Measurements from ENCODE around the gene PSMD6. TPM values are rescaled to one million over a fixed set of nuclear protein-coding genes. Genes with fewer than 3 reads are reported as not detected.

The PSMD6 gene
- total RNA-seq, 3 donors from 2014 or later: 60.9 to 74.7 (median 69.8) TPM

- Histone ChIP-seq H3K4me1 (peaks cover 0 to 37% of the 10 kb centered on the region in 2 donors), H3K27ac (peak overlapping the region; percentile 64 to 80)
- intact Hi-C loops (cut with DNase I; ENCODE audit: low total_unique reads): no loop called here
These were observed 47.0 kb downstream of the PSMD6 start for GRCh38 chr3:63976161-63976871.

GRCh38 chr3:63975723-63976122, 47.6 kb downstream of the PSMD6 start:
- Histone ChIP-seq H3K36me3 (no peaks in the 10 kb centered on the region), H3K27me3 (no peaks in the 10 kb centered on the region), H3K27ac (peak overlapping the region; percentile 32 to 64), H3K4me1 (peaks cover 0 to 38% of the 10 kb centered on the region in 2 donors), H3K9me3 (no peaks in the 10 kb centered on the region), H3K4me3 (no peak overlapping the region)
- no peak for DNase-seq (ENCODE audit: low spot score in 2 of 2)
- TF ChIP-seq POLR2A (IDR thresholded peaks at IDR 0.05) (no peak), CTCF (IDR thresholded peaks at IDR 0.05) (no peak), POLR2AphosphoS5 (IDR thresholded peaks at IDR 0.05) (no peak)
- intact Hi-C loops (cut with DNase I; ENCODE audit: low total_unique reads): no loop called here

More at GRCh38 chr3:63976161-63976871, 47.0 kb downstream of the PSMD6 start:
- Histone ChIP-seq H3K9me3 (no peaks in the 10 kb centered on the region), H3K27me3 (no peaks in the 10 kb centered on the region), H3K4me3 (no peak overlapping the region), H3K36me3 (no peaks in the 10 kb centered on the region)
- DNase-seq (ENCODE audit: low spot score in 2 of 2): no peak
- TF ChIP-seq POLR2AphosphoS5 (IDR thresholded peaks at IDR 0.05) (peak in 1 of 3 donors; percentile 64), CTCF (IDR thresholded peaks at IDR 0.05) (no peak)

GRCh38 chr3:63974451-63974850, 48.8 kb downstream of the PSMD6 start:
- TF ChIP-seq POLR2AphosphoS5 (IDR thresholded peaks at IDR 0.05): no peak
- TF ChIP-seq POLR2A (IDR thresholded peaks at IDR 0.05): no peak
- Histone ChIP-seq H3K27me3 (no peaks in the 10 kb centered on the region), H3K36me3 (no peaks in the 10 kb centered on the region), H3K9me3 (no peaks in the 10 kb centered on the region), H3K4me3 (no peak overlapping the region), H3K4me1 (peaks cover 0 to 37% of the 10 kb centered on the region in 2 donors), H3K27ac (peak overlapping the region in 1 of 2 donors; percentile 1)
- no peak for DNase-seq (ENCODE audit: low spot score in 2 of 2)
- intact Hi-C loops (cut with DNase I; ENCODE audit: low total_unique reads): loop anchor here (5.0 kb wide), 1 partner anchor 48 kb away; the partner anchor contains the start of gene PSMD6

GRCh38 chr3:63973406-63973805, 49.9 kb downstream of the PSMD6 start:
- H3K27ac ChIP-seq: no peak overlapping the region
- H3K36me3 ChIP-seq: no peaks in the 10 kb centered on the region
- peaks cover 0 to 33% of the 10 kb centered on the region in 2 donors for H3K4me1 ChIP-seq
- H3K4me3 ChIP-seq: no peak overlapping the region
- H3K27me3 ChIP-seq: no peaks in the 10 kb centered on the region
- H3K9me3 ChIP-seq: no peaks in the 10 kb centered on the region
- TF ChIP-seq CTCF (IDR thresholded peaks at IDR 0.05) (no peak), POLR2AphosphoS5 (IDR thresholded peaks at IDR 0.05) (no peak), POLR2A (IDR thresholded peaks at IDR 0.05) (no peak)
- intact Hi-C loops (cut with DNase I; ENCODE audit: low total_unique reads): loop anchor here (5.0 kb wide), 1 partner anchor 49 kb away; the partner anchor contains the start of gene PSMD6
- DNase-seq (ENCODE audit: low spot score in 2 of 2): no peak

- intact Hi-C loops (cut with DNase I; ENCODE audit: low total_unique reads): loop anchor here (5.0 kb wide), 1 partner anchor 49 kb away; the partner anchor contains the start of gene PSMD6
- Histone ChIP-seq H3K4me1 (peaks cover 0 to 32% of the 10 kb centered on the region in 2 donors), H3K9me3 (no peaks in the 10 kb centered on the region), H3K27me3 (no peaks in the 10 kb centered on the region), H3K36me3 (no peaks in the 10 kb centered on the region), H3K4me3 (no peak overlapping the region), H3K27ac (peak overlapping the region; percentile 35 to 39)
- TF ChIP-seq CTCF (IDR thresholded peaks at IDR 0.05) (no peak), POLR2AphosphoS5 (IDR thresholded peaks at IDR 0.05) (no peak), POLR2A (IDR thresholded peaks at IDR 0.05) (no peak)
- no peak for DNase-seq (ENCODE audit: low spot score in 2 of 2)
These were observed 50.3 kb downstream of the PSMD6 start for GRCh38 chr3:63972987-63973386.

Measured in breast epithelium (tissue), 4 donors.